NCI-H345 treated with DMSO at 0.1 percent for 48 hours (cell line): ENCODE measurements around the gene SSMEM1.
"Not testable (repeated sequence)": the region's sequence is repeated elsewhere in the genome, so short reads cannot be mapped to it uniquely, and the experiment has no call there.

Source experiments
- DNase-seq: peaks from one replicate; lab custom pipeline; 2025; ENCODE audit not compliant: unreplicated experiment; lab: John Stamatoyannopoulos, UW

SSMEM1 gene

GRCh38 chr7:130210181-130210935, 2.7 kb downstream of the SSMEM1 start:
- no peak for DNase-seq

- DNase-seq: no peak
Measured at GRCh38 chr7:130213828-130214227, 6.2 kb downstream of the SSMEM1 start.

GRCh38 chr7:130216025-130216424, 8.4 kb downstream of the SSMEM1 start:
- no peak for DNase-seq

- DNase-seq: no peak
Measured at GRCh38 chr7:130216750-130217149, 9.1 kb downstream of the SSMEM1 start.

- DNase-seq: no peak
Measured at GRCh38 chr7:130218806-130219620, 11.4 kb downstream of the SSMEM1 start.

GRCh38 chr7:130219871-130220270, 12.2 kb downstream of the SSMEM1 start:
- DNase-seq: no peak

GRCh38 chr7:130221746-130222145, 14.1 kb downstream of the SSMEM1 start:
- no peak for DNase-seq

GRCh38 chr7:130223646-130224045, 16.0 kb downstream of the SSMEM1 start:
- no peak for DNase-seq

- no peak for DNase-seq
Measured at GRCh38 chr7:130224210-130224609, 16.6 kb downstream of the SSMEM1 start.

GRCh38 chr7:130224923-130225322, 17.3 kb downstream of the SSMEM1 start:
- DNase-seq: not testable (repeated sequence)

- DNase-seq: no peak
Measured at GRCh38 chr7:130226333-130226732, 18.7 kb downstream of the SSMEM1 start.

- no peak for DNase-seq
Measured at GRCh38 chr7:130227883-130228575, 20.4 kb downstream of the SSMEM1 start.

GRCh38 chr7:130228840-130229502, 21.3 kb downstream of the SSMEM1 start:
- DNase-seq: no peak

GRCh38 chr7:130229981-130230380, 22.3 kb downstream of the SSMEM1 start:
- DNase-seq: not testable (repeated sequence)

GRCh38 chr7:130231792-130232191, 24.1 kb downstream of the SSMEM1 start:
- no peak for DNase-seq

GRCh38 chr7:130232209-130232608, 24.5 kb downstream of the SSMEM1 start:
- no peak for DNase-seq

GRCh38 chr7:130234078-130234477, 26.4 kb downstream of the SSMEM1 start:
- no peak for DNase-seq

GRCh38 chr7:130236361-130236760, 28.7 kb downstream of the SSMEM1 start:
- not testable (repeated sequence) for DNase-seq

GRCh38 chr7:130240240-130240639, 32.6 kb downstream of the SSMEM1 start:
- DNase-seq: no peak

GRCh38 chr7:130242198-130243014, 34.7 kb downstream of the SSMEM1 start:
- no peak for DNase-seq
